Measurements from ENCODE around the gene MAPRE2.
A peak's percentile ranks its signal among the peaks of the same experiment; 100 is the strongest.
"Not testable (repeated sequence)": the region's sequence is repeated elsewhere in the genome, so short reads cannot be mapped to it uniquely, and the experiment has no call there.

The MAPRE2 gene

DNA sequence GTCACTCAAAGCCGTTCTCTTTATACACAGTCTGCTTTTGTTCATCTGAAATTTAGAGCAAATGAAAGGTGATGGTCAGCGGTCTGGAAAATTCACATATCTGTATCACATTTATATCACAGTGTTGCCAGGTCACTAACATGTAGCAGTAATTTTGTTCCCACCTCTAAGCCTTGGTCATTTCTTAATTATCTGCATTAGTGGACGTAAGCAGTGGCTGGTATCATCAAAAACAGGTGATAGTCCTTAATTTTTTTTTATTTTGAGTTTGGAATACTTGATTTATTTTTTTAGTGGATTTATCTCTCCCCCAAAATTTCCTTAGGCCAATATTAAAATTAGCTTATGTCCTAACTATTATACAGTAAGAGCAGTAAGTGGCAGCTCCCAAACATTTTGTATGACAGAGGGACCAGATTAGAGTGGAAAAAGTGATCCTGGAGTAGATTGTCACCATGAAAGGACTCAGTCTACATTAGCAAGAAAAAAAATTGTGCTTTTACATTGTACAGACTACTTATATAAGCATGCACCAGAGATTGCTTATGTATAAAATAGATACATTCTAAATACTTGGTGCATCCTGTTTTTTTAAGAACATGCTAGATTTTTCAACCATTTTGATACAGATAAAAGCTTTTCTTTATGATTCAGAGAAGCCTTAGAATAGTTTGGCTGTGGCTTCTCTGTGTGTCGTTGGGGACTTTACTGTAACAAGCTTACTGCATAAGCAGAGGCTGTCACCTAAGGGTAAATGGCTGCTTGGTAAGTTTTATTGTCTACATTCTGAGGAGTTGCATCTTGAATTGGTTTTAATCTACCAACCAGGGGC is 65.0 kb downstream of the MAPRE2 start:
- H3K4me3 ChIP-seq (replicated peaks in 1 of 2; ENCODE audit: low read depth in 2 of 2, low read length in 2 of 2), result no peak overlapping the region
- no peak for DNase-seq (ENCODE audit: low read depth in 2 of 2)
- TF ChIP-seq, protein P1, sequence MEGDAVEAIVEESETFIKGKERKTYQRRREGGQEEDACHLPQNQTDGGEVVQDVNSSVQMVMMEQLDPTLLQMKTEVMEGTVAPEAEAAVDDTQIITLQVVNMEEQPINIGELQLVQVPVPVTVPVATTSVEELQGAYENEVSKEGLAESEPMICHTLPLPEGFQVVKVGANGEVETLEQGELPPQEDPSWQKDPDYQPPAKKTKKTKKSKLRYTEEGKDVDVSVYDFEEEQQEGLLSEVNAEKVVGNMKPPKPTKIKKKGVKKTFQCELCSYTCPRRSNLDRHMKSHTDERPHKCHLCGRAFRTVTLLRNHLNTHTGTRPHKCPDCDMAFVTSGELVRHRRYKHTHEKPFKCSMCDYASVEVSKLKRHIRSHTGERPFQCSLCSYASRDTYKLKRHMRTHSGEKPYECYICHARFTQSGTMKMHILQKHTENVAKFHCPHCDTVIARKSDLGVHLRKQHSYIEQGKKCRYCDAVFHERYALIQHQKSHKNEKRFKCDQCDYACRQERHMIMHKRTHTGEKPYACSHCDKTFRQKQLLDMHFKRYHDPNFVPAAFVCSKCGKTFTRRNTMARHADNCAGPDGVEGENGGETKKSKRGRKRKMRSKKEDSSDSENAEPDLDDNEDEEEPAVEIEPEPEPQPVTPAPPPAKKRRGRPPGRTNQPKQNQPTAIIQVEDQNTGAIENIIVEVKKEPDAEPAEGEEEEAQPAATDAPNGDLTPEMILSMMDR (IDR thresholded peaks at IDR 0.05; ENCODE audit: low read depth, low read length), result no peak

DNA sequence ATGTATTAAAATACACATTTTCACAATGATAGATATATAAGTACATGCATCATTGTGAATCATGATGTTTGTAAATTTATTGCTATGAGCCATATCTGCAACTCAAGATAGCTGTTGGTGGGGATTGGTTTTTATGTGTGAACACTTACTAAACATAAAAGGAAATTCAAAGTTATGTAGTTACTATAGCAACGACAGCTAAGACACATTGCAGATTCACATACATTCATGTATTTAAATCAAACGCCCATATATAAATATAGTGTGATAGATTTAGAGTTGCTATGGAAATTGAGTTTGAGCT is 65.6 kb downstream of the MAPRE2 start:
- no peak overlapping the region for H3K4me3 ChIP-seq (replicated peaks in 1 of 2; ENCODE audit: low read depth in 2 of 2, low read length in 2 of 2)
- DNase-seq (ENCODE audit: low read depth in 2 of 2), result peak in 1 of 2 donors; percentile 10
- TF ChIP-seq, protein P1 (IDR thresholded peaks at IDR 0.05; ENCODE audit: low read depth, low read length), result no peak

DNA sequence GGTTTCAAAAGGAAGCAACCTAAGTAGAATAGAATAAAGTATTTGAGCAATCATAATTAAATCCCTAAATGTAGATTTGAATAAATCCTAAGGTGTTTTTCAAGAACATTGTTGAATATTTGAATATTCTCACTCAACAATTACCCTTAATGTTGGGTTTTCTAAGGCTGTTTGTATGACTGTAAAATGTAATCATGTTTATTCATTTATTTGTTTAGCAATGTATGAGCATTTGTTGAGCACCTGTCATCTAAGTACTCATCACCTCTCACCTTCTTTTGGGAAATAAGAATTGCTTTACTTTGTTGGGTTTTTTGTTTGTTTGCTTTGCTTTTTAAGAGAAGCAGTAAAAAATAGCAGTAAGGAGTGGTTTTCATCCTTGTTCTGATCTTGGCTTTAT is 66.0 kb downstream of the MAPRE2 start:
- H3K4me3 ChIP-seq (replicated peaks in 1 of 2; ENCODE audit: low read depth in 2 of 2, low read length in 2 of 2), result no peak overlapping the region
- no peak for DNase-seq (ENCODE audit: low read depth in 2 of 2)
- TF ChIP-seq, protein P1 (IDR thresholded peaks at IDR 0.05; ENCODE audit: low read depth, low read length), result no peak

DNA sequence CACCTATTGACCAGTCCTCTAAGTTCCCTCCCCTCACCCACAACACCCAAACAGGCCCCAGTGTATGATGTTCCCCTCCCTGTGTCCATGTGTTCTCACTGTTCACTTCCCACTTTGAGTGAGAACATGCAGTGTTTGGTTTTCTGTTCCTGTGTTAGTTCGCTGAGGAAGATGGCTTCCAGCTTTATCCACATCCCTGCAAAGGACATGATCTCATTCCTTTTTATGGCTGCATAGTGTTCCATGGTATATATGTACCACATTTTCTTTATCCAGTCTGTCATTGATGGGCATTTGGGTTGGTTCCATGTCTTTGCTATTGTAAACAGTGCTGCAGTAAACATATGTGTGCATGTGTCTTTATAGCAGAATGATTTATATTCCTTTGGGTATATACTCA is 66.9 kb downstream of the MAPRE2 start:
- DNase-seq (ENCODE audit: low read depth in 2 of 2); H3K4me3 ChIP-seq (replicated peaks in 1 of 2; ENCODE audit: low read depth in 2 of 2, low read length in 2 of 2): not testable (repeated sequence)

DNA sequence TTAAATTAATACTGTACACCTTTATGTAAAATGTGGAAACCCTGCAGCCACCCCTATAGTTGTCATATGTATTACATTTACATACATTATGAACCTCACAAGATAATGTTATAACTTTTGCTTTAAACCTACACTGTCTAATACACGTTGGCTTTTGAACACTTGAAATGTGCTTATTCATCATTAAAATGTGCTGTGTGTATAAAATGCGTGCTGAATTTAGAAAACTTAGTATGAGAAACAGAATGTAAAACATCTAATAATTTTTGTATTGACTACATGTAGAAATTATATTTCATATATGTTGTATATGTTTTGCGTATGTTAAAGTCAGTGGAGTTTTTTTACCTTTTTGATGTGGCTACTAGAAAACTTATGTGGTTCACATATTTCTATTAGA is 68.8 kb downstream of the MAPRE2 start:
- TF ChIP-seq, protein P1 (IDR thresholded peaks at IDR 0.05; ENCODE audit: low read depth, low read length), result no peak
- DNase-seq (ENCODE audit: low read depth in 2 of 2), result no peak
- H3K4me3 ChIP-seq (replicated peaks in 1 of 2; ENCODE audit: low read depth in 2 of 2, low read length in 2 of 2), result no peak overlapping the region

DNA sequence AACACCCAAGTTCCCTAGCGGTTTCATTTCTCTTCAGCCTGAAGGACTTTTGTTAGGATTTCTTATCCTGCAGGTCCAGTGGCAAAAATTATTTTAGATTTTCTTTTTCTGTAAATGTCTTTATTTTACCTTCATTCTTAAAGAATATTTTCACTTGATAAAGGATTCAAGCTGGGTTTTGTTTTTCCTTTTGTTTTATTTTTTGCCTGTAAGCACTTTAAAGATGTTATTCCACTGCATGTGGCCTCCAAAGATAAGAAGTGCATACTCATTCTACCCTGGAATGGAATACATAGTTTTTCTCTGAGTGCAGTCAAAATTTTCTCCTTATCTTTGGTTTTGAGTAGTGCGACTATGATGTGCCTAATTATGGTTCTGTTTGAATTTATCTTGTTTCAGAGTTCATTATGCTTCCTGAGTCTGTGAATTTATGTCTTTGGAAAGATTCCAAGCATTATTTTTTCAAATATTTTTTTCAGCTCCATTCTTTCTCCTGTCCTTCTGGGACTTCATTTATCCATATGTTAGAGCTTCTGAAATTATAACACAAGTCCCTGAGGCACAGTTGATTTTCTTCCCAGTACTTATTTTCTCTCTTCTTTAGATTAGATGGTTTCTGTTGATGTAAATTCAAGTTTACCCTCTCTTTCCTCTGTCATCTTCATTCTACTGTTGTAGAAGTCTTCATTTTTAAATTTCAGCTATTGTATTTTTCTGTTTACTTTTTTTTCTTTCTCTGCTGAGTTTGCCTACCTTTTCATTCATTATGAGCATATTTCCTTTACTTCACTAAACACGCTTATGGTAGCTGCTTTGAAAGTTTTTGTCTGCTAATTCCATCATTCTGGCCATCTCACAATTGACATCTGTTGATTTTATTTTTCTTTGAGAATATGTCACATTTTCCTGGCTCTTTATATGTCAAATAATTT is 69.6 kb downstream of the MAPRE2 start:
- TF ChIP-seq, protein P1 (IDR thresholded peaks at IDR 0.05; ENCODE audit: low read depth, low read length), result no peak
- DNase-seq (ENCODE audit: low read depth in 2 of 2), result peak; percentile 30 to 74
- no peak overlapping the region for H3K4me3 ChIP-seq (replicated peaks in 1 of 2; ENCODE audit: low read depth in 2 of 2, low read length in 2 of 2)

DNA sequence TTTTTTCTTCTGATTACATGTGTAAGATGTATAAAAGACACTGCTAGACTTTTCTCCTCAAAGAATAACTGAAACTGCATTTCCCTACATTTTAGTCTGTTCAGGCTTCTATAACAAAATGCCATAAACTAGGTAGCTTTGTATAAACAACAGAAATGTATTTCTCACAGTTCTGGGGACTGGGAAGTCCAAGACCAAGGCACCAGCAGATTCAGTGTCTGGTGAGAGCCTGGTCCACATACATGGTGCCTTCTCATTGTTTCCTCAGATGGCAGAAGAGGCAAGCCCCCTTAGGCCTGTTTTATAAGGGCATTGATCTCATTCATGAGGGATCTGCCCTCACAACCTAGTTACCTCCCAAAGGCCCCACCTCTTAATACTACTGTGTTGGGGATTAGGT is 71.5 kb downstream of the MAPRE2 start:
- no peak for DNase-seq (ENCODE audit: low read depth in 2 of 2)
- H3K4me3 ChIP-seq (replicated peaks in 1 of 2; ENCODE audit: low read depth in 2 of 2, low read length in 2 of 2), result no peak overlapping the region
- TF ChIP-seq, protein P1 (IDR thresholded peaks at IDR 0.05; ENCODE audit: low read depth, low read length), result no peak

Measured in cardiac fibroblast (primary cell).